Measurements from ENCODE around the gene LAX1. TPM values are rescaled to one million over a fixed set of nuclear protein-coding genes. Genes with fewer than 3 reads are reported as not detected.

LAX1 gene
- total RNA-seq, 1 donor from 2014 or later = 0.07 TPM

DNA sequence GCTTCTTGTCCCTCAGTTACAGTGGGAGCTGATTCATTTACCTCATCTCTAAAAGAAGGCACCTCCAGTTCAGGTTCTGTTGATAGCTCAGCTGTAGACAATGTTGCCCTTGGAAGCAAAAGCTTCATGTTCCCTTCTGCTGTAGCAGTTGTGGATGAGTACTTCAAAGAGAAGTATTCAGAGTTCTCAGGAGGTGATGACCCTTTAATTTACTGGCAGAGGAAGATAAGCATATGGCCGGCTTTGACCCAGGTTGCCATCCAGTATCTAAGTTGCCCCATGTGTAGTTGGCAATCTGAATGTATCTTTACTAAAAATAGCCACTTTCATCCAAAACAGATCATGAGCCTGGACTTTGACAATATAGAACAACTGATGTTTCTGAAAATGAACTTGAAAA, 35.0 kb downstream of the LAX1 start:
- Mint-ChIP-seq H3K27ac (ENCODE audit: unreplicated experiment) (no peak overlapping the region), H3K27me3 (ENCODE audit: low read depth) (no peaks in the 10 kb centered on the region), H3K4me3 (ENCODE audit: unreplicated experiment) (no peak overlapping the region), H3K9me3 (ENCODE audit: low read depth) (peaks cover 3% of the 10 kb centered on the region), H3K4me1 (ENCODE audit: low read depth) (peaks cover 71% of the 10 kb centered on the region), H3K36me3 (ENCODE audit: low read depth) (peaks cover 28% of the 10 kb centered on the region)
- TF ChIP-seq, protein P1, sequence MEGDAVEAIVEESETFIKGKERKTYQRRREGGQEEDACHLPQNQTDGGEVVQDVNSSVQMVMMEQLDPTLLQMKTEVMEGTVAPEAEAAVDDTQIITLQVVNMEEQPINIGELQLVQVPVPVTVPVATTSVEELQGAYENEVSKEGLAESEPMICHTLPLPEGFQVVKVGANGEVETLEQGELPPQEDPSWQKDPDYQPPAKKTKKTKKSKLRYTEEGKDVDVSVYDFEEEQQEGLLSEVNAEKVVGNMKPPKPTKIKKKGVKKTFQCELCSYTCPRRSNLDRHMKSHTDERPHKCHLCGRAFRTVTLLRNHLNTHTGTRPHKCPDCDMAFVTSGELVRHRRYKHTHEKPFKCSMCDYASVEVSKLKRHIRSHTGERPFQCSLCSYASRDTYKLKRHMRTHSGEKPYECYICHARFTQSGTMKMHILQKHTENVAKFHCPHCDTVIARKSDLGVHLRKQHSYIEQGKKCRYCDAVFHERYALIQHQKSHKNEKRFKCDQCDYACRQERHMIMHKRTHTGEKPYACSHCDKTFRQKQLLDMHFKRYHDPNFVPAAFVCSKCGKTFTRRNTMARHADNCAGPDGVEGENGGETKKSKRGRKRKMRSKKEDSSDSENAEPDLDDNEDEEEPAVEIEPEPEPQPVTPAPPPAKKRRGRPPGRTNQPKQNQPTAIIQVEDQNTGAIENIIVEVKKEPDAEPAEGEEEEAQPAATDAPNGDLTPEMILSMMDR (IDR thresholded peaks at IDR 0.05) = no peak
- no peak for DNase-seq (ENCODE audit: low spot score)

DNA sequence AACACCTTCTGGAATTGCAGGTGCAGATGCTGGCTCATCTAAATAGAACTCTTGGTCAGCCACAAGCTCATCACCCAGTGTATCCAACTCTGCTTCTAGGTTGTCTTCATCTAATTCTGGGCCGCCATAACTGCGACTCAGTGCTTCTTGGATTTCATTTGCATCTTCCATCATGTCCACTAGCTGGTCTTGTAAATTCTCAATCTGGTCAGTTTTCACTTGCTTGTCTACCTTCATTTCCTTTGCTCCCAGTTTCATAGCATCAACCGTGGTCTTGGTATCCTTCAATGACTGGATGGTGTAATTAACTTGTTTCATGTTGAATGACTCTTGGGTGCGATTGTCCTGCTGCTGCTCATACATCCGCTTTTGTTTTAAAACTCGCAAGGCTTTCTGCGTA, 40.7 kb downstream of the LAX1 start:
- Mint-ChIP-seq H3K36me3 (ENCODE audit: low read depth) (peaks cover 22% of the 10 kb centered on the region), H3K9me3 (ENCODE audit: low read depth) (no peaks in the 10 kb centered on the region), H3K27me3 (ENCODE audit: low read depth) (no peaks in the 10 kb centered on the region), H3K4me1 (ENCODE audit: low read depth) (peaks cover 60% of the 10 kb centered on the region), H3K27ac (ENCODE audit: unreplicated experiment) (no peak overlapping the region), H3K4me3 (ENCODE audit: unreplicated experiment) (no peak overlapping the region)
- TF ChIP-seq, protein P1 (IDR thresholded peaks at IDR 0.05) = no peak
- no peak for DNase-seq (ENCODE audit: low spot score)

DNA sequence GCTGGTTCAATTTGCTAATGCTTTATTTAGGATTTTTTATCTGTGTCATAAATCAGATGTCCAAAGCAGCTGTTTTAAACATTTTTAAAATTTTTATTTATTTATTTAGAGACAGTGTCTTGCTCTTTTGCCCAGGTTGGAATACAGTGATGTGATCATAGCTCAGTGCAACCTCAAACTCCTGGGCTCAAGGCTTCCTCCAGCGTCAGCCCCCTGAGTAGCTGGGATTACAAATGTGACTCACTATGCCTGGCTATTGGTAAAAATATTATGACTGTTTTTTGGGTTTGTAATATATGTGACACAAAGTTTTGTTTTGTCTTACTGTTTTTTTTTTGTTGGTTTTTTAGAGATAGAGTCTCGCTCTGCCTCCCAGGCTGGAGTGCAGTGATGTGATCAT, 42.2 kb downstream of the LAX1 start:
- no peak overlapping the region for H3K4me3 Mint-ChIP-seq (ENCODE audit: unreplicated experiment)
- H3K27me3 Mint-ChIP-seq (ENCODE audit: low read depth) = no peaks in the 10 kb centered on the region
- H3K4me1 Mint-ChIP-seq (ENCODE audit: low read depth) = peaks cover 52% of the 10 kb centered on the region
- TF ChIP-seq, protein P1 (IDR thresholded peaks at IDR 0.05) = no peak
- no peaks in the 10 kb centered on the region for H3K9me3 Mint-ChIP-seq (ENCODE audit: low read depth)
- peaks cover 24% of the 10 kb centered on the region for H3K36me3 Mint-ChIP-seq (ENCODE audit: low read depth)
- DNase-seq (ENCODE audit: low spot score) = no peak
- H3K27ac Mint-ChIP-seq (ENCODE audit: unreplicated experiment) = peak overlapping the region; percentile 84

DNA sequence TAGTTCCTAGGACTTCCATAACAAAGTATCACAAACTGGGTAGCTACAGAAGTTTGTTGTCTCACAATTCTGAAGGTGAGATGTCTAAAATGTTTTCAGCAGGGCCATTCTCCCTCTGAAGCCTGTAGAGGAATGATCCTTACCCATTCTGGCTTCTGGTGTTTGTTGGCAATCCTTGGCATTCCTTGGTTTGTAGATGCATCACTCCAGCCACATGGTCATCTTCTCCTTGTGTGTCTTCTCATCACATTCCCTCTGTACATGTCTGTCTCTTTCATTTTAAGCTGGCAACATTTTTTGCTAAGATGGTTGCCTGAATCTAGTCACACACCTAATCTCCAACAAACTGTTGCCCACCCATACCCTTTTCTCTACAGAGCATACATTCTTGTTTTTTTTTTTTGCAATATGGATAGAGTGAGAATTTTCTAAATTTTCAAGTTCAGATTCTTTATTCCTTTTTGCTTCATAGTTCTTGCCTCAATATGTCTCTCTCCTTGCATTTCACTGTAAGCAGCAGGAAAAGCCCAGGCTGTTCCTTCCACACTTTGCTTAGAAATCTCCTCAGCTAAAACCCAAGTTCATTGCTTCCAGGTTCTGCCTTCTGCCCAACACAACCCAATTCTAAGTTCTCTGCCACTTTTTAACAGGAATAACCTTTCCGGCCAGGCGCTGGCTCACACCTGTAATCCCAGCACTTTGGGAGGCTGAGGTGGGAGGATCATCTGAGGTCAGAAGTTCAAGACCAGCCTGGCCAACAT, 48.8 kb downstream of the LAX1 start:
- no peak for DNase-seq (ENCODE audit: low spot score)
- Mint-ChIP-seq H3K4me1 (ENCODE audit: low read depth) (peaks cover 11% of the 10 kb centered on the region), H3K4me3 (ENCODE audit: unreplicated experiment) (no peak overlapping the region), H3K27ac (ENCODE audit: unreplicated experiment) (peak overlapping the region; percentile 45), H3K36me3 (ENCODE audit: low read depth) (peaks cover 26% of the 10 kb centered on the region), H3K27me3 (ENCODE audit: low read depth) (no peaks in the 10 kb centered on the region), H3K9me3 (ENCODE audit: low read depth) (no peaks in the 10 kb centered on the region)
- TF ChIP-seq, protein P1 (IDR thresholded peaks at IDR 0.05) = no peak

DNA sequence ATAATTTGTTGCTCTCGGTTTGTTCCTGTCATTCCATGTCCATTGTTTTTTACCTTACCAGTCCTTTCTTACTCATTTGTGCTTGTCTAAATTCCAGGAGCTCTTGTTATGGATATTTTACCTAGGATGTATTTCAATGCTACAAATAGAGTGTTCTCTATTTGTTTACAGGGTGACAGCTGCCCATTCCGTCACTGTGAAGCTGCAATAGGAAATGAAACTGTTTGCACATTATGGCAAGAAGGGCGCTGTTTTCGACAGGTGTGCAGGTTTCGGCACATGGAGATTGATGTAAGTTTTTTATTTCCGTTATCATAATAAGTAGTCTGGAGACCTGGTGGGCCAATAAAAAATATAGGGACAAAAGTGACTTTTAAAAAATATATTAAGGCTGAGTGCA, 53.4 kb downstream of the LAX1 start:
- TF ChIP-seq, protein P1 (IDR thresholded peaks at IDR 0.05) = no peak
- H3K4me1 Mint-ChIP-seq (ENCODE audit: low read depth) = no peaks in the 10 kb centered on the region
- DNase-seq (ENCODE audit: low spot score) = no peak
- no peak overlapping the region for H3K27ac Mint-ChIP-seq (ENCODE audit: unreplicated experiment)
- peaks cover 40% of the 10 kb centered on the region for H3K36me3 Mint-ChIP-seq (ENCODE audit: low read depth)
- H3K4me3 Mint-ChIP-seq (ENCODE audit: unreplicated experiment) = no peak overlapping the region
- no peaks in the 10 kb centered on the region for H3K27me3 Mint-ChIP-seq (ENCODE audit: low read depth)
- H3K9me3 Mint-ChIP-seq (ENCODE audit: low read depth) = no peaks in the 10 kb centered on the region

Measured in chondrocyte (in vitro differentiated cells).